Activated T-helper 1 cell treated with Interleukin-2 at 50 U/mL for 16 hours (primary cell): ENCODE results near the gene MDK.

Experiments used
- DNase-seq: peaks from one replicate; pipeline ENCODE4 v3.0.0-alpha.2; 2020; ENCODE audit warnings: low read depth

The MDK gene

DNA sequence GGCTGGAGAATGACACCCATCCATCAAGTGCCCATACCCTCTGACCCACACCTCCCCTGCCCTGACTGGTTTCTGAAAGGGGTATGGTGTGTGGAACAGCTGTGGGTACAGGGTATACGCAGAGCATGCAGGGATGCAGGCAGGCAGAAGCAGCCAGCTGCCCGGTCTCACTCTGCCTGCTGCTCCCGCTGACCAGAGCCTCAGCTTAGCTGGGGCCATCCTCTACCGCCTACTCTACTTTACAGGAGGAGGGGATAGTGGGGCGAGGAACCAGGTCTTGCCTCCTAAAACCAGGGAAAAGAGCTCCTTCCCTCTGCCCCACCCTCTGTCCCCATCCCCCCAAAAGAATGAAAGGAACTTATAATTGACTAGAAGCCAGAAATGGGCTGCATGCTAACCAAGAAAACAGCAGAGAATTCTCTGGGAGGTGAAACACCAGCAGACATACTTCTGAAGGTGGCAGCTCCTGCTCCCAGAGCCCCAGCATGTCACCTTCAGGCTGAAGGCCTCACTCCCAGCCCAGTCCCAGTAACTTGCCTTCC, 23.1 kb downstream of the MDK start:
- no peak for DNase-seq

DNA sequence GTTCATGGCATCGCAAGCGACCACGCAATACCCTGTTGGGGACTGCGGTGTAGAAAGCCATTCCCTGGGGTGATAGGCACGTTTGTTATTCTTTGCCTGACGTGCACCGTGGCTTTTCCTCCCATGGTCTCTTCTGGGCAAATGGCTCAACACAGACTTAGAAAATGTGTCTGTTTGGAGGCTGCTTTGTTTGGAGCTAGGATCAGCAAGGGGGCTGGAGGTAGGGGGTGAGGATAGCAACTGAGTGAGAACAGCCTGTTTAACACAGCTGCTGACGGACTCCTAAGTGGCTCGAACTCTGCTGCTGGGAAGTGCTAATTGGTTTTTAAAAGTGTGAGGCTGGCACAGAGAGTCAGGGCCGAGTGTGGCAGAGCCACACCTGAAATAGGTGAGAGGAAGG, 26.2 kb downstream of the MDK start:
- DNase-seq, result no peak

DNA sequence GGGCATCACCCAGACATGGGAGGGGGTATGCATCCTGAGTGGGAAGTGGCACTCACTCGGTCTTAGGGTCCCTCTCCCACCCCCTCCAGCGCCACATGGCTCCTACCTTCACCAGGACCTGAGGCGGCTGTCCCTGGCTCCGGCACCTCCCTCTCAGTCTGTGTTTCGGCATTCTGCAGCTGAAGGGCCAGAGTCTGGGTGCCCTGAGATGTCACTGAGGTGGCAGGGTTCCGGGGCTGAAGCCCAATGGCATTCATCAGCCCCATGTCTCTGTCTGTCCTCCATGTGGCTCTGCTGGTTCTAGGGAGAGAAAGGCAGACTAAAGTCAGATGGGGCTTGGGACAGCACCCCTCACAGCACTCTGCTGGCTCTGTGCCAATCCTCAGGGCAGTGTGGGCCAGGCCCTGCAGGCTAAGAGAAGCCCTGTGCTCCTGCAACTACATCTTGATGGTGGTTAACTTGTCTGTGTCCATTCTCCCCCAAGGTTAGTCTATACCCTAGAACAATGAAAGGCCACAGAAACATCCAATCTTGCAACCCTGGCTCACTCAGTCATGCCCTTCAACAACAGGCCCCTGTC, 27.0 kb downstream of the MDK start:
- DNase-seq, result no peak

DNA sequence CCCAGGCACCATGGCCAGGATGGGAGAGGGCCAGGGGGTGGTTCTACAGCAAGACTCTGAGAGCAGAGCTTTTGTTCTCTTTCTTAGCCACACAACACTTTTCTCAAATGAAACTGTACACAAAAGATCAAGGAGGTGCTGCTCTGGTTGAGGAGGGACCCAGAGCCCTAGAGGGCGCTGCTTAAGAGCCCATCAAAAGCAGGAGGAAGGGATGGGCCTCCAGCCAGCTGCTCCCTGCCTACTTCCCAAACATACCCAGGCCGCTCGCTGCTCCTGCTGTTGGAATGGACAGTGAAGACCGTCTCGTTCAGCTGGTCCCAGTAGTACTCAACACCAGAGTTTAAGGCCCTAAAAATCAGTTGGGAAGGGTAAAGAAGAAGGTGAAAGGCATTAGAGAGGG, 28.6 kb downstream of the MDK start:
- DNase-seq, result no peak

DNA sequence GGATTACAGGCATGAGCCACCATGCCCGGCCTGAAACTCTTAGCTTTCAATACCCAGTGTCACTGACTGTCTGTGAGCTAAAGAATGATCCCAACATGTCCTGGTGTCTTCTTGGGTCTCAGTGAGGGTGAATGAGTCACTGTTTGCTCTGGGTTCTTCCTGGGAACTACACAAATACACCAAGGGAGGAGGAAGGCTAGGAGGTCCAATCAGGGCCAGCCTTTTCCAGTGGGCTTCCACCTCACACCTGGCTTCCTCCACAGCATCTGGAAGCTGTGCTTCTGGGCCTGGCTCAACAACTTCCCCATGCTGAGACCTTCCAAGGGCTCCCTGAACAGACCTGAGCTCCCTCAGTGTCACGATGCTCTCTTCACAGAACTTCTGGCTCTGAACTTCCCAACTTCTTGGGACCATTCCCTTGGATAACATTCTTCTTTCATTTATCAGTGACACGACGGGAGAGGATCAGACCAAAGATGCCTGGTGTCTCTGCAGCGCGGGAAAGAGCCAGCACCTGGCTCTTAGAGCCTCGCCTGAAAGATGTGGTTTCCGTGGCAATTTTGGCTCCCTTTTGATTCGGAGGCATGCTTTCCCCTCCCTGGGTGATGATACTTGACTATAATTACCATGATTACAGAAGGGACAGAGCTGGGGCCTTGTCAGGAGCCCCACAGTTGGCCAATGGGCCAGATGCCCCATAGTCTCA, 32.4 kb downstream of the MDK start:
- no peak for DNase-seq

DNA sequence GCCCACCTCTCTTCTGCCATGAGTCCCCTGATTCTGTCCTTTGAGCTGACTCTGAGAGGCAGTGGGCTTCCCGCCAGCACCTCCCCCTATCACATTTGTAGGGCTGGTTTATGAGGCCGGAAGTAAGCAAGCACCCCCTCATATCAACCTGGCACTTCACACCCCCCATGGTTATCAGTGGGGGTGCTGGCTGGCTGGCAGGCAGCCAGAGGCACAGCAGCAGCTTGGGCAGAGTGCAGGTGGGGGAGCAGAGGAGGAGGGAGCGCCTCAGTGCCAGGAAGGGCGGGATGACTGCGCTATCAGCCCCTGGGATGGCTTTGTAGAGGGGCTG, 33.0 kb downstream of the MDK start:
- DNase-seq, result no peak

DNA sequence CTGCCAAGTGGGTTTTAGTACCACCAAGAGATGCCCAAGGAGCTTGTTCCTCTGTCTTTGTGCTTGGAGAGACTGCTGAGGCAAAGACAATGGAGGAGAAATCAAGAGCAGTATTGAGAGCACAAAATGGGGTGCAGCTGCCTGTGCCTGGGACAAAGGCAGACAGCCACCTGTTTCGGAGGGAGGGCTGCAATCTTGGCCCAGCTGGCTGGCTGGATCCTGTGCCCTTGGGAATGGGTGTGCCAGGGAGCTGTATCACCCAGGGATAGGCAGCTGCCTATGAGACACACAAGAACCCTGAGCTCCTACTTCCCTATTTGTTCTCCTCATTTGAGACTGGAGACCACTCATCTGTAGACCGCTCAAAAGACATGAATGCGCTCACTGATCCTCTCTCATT, 33.4 kb downstream of the MDK start:
- no peak for DNase-seq

DNA sequence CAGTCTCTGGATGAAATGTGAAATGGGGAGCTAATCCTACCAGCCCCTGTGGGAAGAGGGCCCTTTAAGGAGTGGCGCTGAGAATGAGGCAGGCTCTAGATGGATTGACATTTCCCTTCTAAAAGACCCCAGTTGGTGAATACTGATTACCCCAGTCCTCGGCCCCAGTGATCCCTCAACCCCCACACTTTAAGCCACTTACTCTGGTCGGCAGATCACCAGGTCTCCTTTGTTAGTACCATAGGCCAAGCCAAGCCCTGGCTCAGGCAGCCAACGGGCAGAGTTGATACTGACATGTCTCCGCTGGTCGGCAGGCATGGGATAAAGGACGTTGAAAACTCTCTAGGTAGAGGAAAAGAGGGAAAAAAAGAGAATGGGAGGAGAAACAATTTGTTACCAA, 36.2 kb downstream of the MDK start:
- no peak for DNase-seq

DNA sequence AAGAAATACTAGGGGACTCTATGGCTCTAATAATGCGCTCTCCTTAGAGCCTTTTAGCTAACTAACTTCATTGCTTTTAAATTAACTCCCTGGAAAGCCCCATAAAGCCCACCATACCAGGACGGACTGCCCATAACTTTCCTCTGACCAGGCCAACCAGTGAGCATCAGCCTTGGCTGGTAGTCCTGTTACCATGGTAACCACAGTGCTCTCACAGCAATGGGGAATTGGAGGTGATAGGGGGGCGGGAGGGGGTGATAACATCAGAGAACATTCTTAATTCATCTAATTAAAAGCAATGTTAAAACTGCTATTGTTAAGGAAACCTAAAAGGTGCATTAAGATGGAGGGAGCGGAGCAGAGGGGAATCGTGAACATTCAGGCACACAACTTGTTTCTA, 37.3 kb downstream of the MDK start:
- DNase-seq, result no peak

DNA sequence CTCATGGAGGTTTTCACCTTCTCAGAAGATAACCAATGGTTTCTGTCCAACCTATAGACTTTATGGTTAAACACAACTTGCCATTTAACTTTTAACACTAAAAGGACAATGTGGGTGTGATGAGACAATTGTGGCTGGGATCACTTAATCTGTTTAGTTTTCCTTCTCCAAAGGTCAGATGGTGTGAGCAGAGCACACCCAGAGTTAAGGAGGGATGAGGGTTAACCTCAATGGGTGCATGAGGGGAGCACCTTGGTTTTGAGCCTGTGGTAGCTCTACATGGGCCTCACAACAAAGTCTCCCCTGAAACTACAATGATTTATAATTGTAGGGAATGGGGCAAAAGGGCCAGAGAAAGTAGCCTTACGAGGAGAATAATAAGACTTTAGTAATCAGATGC, 39.0 kb downstream of the MDK start:
- DNase-seq, result no peak

DNA sequence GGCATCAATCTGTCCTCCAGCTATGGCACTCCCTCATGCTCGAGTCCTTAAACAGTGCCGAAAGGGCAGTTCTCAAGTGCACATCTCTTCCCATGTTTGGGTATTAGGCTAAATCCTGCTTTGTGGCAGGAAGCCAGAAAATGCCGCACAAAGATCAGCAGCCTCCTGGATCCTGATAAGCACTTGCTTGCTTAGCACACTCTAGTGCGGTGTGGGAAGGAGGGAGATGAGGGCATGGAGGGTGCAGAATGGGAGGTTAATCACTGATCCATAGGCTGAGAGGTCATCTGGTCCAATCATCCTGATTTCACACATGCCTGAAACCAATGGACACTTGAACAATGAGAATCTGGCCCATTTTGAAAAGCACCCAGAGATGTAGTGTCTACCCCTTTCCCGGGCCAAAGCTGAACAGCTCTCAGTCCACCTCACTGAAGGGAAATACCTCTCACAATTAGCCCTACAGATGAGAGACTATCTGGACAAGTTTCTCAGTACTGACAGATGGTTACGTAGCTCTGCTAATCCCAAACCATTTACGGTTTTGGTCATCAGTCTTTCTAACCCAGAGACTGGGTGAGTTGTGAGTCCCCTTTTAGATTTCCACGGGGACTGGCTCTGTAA, 39.9 kb downstream of the MDK start:
- DNase-seq, result no peak

DNA sequence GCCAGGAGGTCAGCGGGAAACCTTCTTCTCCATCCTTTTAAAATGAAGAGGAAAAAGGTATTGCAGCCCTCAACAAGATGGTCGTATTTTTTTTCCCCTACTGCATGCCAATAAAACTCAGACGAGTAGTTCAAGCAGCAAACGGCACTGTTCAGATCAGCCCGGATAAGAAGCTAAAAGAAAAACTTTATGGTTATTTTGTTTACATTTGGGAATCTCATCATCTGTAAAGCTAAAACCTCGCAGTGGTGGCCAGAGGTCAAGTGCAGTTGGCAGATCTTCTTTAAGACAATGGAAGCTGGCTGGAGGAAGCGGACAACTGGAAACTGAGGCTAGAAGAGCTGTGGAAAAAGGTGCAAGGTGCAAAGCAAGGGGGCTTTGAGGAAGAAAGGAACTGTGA, 41.1 kb downstream of the MDK start:
- DNase-seq, result no peak

DNA sequence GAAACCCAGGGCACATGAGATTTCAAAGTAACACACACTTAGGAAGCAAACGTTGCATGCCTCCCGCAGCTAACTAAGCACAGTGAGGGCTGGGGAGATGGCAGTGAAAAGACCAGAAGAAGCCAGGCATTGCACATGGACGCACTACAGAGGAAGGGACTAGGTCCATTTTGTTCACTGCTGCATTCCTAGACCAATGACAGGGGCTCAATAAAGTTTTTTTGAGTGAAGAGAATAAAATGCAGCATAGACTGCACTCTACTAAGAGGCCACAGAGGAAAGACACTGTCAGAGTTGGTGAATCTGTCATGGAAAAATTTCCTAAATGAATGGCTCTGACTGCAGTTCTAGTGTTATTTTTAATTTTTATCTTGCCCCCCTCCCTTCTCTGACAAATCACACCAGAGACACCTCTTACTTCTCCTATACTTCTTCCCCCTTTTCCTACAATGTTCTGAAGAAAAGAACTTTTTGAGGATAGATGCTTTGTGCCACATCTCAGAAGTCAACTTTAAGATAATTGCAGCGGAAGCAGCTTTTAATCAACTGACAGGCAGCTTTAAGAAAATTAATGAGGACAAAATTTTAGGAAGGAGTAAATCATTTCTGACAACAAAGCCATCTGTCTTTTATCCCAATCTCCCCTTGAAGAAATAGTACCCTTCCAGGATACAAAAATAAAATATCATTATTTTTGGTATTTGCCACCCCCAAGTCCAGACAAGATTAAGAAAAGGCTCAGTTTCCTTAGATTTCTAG, 44.9 kb downstream of the MDK start:
- no peak for DNase-seq

DNA sequence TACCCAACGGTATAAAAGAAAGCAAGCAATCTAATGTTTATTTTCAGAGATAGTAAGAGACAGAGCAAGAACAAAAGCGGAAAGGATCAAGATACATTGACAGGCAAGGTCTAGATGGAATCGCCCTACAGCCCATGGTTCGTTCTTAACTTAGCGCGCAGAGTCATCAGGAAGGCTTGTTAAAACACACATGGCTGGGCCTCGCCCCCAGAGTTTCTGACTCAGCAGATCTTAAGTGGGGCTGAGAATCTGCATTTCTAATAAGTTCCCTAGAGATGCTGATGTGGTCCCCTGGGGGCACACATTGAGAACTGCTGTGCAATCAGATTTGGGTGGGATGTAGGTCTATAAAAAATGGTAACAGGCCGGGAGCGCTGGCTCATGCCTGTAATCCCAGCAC, 45.9 kb downstream of the MDK start:
- no peak for DNase-seq

DNA sequence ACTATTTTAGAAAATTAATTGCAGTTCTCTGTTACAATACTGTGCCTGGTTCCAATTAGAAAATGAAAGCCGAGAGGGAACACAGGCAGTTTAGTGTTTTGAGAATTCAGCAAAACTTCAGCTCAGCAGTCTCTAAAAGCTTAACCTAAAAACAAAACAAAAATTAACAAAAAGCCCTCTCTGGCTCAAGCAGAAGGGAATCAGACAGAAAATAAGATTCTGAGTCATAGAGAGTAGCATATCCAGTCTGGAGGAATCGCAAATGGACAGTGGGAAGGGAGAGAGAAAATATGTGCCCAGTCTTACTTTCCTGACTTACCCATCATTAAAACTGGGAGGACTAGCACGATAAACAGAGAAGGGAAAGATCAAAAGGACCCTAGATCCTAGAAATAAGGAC, 48.2 kb downstream of the MDK start:
- DNase-seq, result no peak

DNA sequence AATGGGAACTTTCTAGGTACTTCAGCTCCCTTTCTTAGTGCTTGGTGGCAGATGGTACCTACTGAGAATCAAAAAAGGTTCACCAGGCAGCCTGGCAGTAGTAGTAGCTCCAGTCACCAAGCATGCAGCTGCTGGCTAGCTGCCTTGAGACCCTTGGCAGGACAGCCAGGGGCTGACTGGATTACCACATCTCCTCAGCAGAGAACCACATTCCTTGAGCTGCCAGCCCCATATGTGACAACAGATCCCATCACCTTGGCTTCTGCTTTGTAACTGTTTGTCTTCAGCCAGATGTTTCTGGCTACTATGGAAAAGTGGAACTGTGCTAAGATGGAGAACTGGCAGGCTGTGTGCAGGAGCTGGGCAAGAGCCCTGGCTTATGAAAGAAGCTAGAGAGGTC, 49.7 kb downstream of the MDK start:
- DNase-seq, result no peak
